NCI-H1048 (cell line): ENCODE measurements around the gene MAD1L1.

Source experiments
- DNase-seq: peaks from one replicate; lab custom pipeline; 2025; lab: John Stamatoyannopoulos, UW

MAD1L1 gene

DNA sequence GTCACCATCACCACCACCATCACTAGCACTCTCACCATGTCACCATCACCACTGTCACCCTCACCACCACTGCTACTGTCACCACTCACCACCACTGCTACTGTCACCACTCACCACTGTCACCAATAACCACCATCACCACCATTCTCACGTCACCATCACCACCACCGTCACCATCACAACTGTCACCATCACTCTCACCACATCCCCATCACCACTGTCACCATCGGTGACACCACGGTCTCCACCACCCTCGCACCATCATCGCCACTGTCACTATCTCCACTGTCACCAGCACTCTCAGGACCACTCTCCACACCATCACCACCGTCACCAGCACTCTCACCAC lies 130.4 kb downstream of the MAD1L1 start:
- no peak for DNase-seq

DNA sequence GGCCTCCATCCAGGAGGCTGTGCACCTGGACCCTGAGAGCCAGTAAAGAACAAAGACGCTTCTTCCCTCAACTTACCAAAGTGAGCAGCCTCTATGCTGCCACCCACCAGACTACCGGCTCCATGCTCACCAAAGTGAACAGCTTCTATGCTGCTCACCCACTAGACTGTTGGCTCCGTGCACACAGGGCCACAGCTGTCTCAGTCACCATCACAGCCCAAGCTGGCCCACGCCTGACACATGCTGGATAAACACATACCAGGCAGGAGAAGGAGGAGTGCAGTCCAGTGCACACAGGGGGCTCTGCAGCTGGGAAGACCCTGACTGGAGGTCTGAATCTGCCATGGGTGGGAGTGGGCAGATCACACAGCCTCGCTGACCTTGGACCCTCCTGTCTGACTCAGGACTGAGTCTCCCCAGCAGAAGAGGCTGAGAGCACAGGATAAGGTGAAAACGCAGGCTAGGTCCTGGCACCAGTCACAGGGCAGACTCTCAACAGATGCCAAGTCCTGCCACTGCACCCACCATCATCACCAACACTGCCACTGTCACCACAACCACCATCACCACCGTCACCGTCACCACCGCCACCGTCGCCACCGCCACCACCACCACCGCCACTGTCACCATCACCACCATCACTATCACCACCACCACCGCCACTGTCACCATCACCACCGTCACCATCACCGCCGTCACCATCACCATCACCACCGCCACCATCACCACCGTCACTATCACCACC lies 130.9 kb downstream of the MAD1L1 start:
- no peak for DNase-seq

GRCh38 chr7:2100278-2101208 lies 132.2 kb downstream of the MAD1L1 start:
- no peak for DNase-seq

GRCh38 chr7:2099048-2099957 lies 133.4 kb downstream of the MAD1L1 start:
- no peak for DNase-seq

DNA sequence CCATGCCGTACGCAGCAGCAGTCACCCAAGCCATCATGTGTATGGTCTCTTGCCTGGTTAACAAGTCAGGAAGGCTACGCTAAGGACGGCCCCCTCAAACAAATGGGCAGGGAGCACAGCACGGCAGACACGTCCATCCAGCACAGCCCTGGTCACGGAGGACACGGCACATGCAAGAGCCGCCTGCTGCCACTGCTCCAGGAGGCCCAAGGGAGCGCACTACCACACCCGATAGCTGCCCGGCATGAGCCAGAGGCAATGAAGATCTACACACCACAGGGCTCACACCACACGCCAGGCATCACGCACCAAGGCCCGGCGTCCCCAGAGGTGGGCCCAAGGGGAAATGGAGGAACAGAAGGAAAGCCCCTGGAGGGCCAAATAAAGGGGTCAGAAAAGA lies 134.2 kb downstream of the MAD1L1 start:
- no peak for DNase-seq

- DNase-seq, result no peak
Observed at GRCh38 chr7:2098056-2098455, 134.7 kb downstream of the MAD1L1 start.

DNA sequence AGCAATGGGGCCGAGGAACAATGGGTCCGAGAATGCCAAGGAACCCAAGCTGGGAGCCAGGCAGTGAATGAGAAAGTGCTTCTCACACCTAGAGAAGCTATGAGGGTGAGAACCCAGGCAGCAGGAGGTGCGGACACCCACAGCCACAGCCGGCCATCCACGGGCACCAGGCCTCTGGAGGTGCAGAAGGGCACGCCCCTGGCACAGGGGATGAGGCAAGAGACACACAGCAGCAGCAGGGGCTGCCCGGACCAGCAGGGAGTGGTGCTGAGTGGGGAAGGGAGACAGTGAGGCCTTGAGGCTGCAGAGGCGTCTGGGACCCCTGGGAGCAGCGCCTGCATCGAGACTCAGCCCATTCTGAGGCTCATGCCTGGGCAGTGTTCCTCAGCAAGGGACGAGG lies 135.3 kb downstream of the MAD1L1 start:
- no peak for DNase-seq

- no peak for DNase-seq
Observed at GRCh38 chr7:2096692-2097387, 135.9 kb downstream of the MAD1L1 start.

- no peak for DNase-seq
Observed at GRCh38 chr7:2095436-2095835, 137.3 kb downstream of the MAD1L1 start.

GRCh38 chr7:2094454-2095045 lies 138.2 kb downstream of the MAD1L1 start:
- DNase-seq, result no peak

DNA sequence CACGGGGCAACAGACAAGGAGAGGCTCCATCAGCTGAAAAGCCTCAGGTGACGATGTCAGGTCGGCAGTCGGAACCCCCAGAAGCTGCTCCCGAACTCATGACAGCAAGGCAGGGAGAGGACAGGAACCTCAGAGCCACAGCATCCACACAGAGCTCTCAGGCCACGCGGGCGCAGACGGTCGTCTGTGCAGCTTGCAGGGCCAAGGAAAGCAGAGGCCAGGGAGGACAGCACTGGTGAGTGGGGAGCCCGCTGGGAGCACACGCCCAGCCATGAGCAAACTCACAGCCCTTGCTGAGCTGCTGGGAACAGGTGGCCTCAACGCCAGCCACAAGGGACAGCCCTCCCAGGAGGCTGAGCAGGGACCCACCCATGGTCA lies 138.9 kb downstream of the MAD1L1 start:
- DNase-seq, result no peak

DNA sequence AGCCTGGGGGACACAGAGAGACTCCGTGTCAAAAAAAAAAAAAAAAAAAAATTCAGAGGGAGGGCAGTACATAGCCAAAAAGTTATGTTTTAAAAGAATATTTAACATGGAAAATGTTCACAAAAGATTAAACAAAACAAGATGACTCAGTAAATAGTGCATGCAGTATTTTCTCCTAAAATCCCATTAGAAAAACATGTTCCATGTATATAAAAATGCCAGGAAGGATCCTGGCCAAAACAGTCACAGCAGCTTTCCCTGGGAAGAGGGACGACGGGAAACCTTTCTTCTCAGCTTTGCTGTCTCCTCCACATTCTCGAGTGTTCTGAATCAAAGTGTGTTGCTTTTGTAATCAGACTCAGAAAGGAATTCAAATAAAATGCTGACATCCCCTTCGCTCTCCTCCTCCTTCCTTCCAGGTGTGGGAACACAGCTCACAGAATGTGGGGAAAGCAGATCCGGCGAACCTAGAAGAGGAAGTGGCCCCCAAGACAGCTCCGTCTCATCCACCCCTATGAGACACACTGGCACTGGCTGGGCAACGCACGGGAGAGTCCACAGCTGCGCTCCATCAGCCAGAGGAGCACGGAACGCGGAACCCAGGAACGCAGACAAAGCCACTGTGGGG lies 139.4 kb downstream of the MAD1L1 start:
- DNase-seq, result no peak

GRCh38 chr7:2092279-2092678 lies 140.5 kb downstream of the MAD1L1 start:
- DNase-seq, result no peak

GRCh38 chr7:2090526-2091520 lies 141.9 kb downstream of the MAD1L1 start:
- no peak for DNase-seq

DNA sequence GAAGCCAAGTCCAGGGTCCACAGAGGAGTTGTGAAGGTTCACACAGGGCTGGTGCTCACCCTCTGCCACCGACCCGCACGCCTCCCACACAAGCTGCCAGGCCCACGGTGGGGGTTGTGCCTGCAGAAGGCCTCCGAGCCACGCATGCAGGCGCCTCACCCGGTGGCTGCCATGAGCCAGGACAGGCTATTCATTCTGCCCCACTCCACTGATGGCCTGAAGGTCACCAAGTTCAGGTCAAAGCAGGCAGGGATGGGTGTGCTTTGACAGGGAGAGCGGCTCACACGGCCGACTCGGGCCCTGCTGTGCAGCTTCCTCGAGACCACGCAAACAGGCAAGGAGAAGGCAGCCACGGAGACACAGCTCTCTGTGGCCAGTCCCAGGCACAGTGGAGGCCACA lies 143.9 kb downstream of the MAD1L1 start:
- no peak for DNase-seq

- no peak for DNase-seq
Observed at GRCh38 chr7:2087744-2088143, 145.0 kb downstream of the MAD1L1 start.

GRCh38 chr7:2086229-2086628 lies 146.5 kb downstream of the MAD1L1 start:
- no peak for DNase-seq

GRCh38 chr7:2085804-2086203 lies 146.9 kb downstream of the MAD1L1 start:
- DNase-seq, result no peak

GRCh38 chr7:2084781-2085505 lies 147.8 kb downstream of the MAD1L1 start:
- no peak for DNase-seq
